ENCODE results near the gene FAM117A. TPM values are rescaled to one million over a fixed set of nuclear protein-coding genes. Genes with fewer than 3 reads are reported as not detected.

The FAM117A gene
- total RNA-seq, 1 donor from 2014 or later = 3.6 TPM

- DNase-seq (ENCODE audit: low read depth in 2 of 2) = peak in 1 of 2 donors; percentile 51
Observed at GRCh38 chr17:49708515-49709183, 55.3 kb downstream of the FAM117A start.

- DNase-seq (ENCODE audit: low read depth in 2 of 2) = peak; percentile 98 to 100
Observed at GRCh38 chr17:49707608-49708514, 56.1 kb downstream of the FAM117A start, which contains the start of gene SLC35B1. Gene SLC35B1 (minus strand): TSS chr17:49707964. CDS start chr17:49707833, 131 bp downstream.

- DNase-seq (ENCODE audit: low read depth in 2 of 2) = peak in 1 of 2 donors; percentile 43
Observed at GRCh38 chr17:49707246-49707607, 56.7 kb downstream of the FAM117A start.

- no peak for DNase-seq (ENCODE audit: low read depth in 2 of 2)
Observed at GRCh38 chr17:49705254-49705653, 58.7 kb downstream of the FAM117A start.

- peak; percentile 44 to 75 for DNase-seq (ENCODE audit: low read depth in 2 of 2)
Observed at GRCh38 chr17:49703557-49704277, 60.2 kb downstream of the FAM117A start.

- DNase-seq (ENCODE audit: low read depth in 2 of 2) = no peak
Observed at GRCh38 chr17:49700960-49701359, 63.0 kb downstream of the FAM117A start.

GRCh38 chr17:49699966-49700575 is 63.9 kb downstream of the FAM117A start:
- no peak for DNase-seq (ENCODE audit: low read depth in 2 of 2)

- DNase-seq (ENCODE audit: low read depth in 2 of 2) = no peak
Observed at GRCh38 chr17:49698005-49698404, 65.9 kb downstream of the FAM117A start.

- DNase-seq (ENCODE audit: low read depth in 2 of 2) = no peak
Observed at GRCh38 chr17:49696233-49696761, 67.6 kb downstream of the FAM117A start.

GRCh38 chr17:49695698-49696232 is 68.2 kb downstream of the FAM117A start:
- DNase-seq (ENCODE audit: low read depth in 2 of 2) = no peak

GRCh38 chr17:49694847-49695697 is 68.9 kb downstream of the FAM117A start:
- peak in 1 of 2 donors; percentile 38 for DNase-seq (ENCODE audit: low read depth in 2 of 2)

- no peak for DNase-seq (ENCODE audit: low read depth in 2 of 2)
Observed at GRCh38 chr17:49692751-49693150, 71.2 kb downstream of the FAM117A start.

GRCh38 chr17:49691677-49692191 is 72.2 kb downstream of the FAM117A start:
- DNase-seq (ENCODE audit: low read depth in 2 of 2) = no peak

- peak in 1 of 2 donors; percentile 31 for DNase-seq (ENCODE audit: low read depth in 2 of 2)
Observed at GRCh38 chr17:49691086-49691676, 72.8 kb downstream of the FAM117A start.

GRCh38 chr17:49690256-49690655 is 73.7 kb downstream of the FAM117A start:
- no peak for DNase-seq (ENCODE audit: low read depth in 2 of 2)

GRCh38 chr17:49688848-49689247 is 75.1 kb downstream of the FAM117A start:
- no peak for DNase-seq (ENCODE audit: low read depth in 2 of 2)

- DNase-seq (ENCODE audit: low read depth in 2 of 2) = peak in 1 of 2 donors; percentile 93
Observed at GRCh38 chr17:49687878-49688491, 75.9 kb downstream of the FAM117A start.

- no peak for DNase-seq (ENCODE audit: low read depth in 2 of 2)
Observed at GRCh38 chr17:49681106-49681979, 82.6 kb downstream of the FAM117A start.

All from dermis microvascular lymphatic vessel endothelial cell (primary cell).